ENCODE data around the gene TRIM66. TPM values are rescaled to one million over a fixed set of nuclear protein-coding genes. Genes with fewer than 3 reads are reported as not detected.
A peak's percentile ranks its signal among the peaks of the same experiment; 100 is the strongest.

Gene TRIM66
- total RNA-seq, 2 donors from 2014 or later: 2.8 to 10.5 TPM

DNA sequence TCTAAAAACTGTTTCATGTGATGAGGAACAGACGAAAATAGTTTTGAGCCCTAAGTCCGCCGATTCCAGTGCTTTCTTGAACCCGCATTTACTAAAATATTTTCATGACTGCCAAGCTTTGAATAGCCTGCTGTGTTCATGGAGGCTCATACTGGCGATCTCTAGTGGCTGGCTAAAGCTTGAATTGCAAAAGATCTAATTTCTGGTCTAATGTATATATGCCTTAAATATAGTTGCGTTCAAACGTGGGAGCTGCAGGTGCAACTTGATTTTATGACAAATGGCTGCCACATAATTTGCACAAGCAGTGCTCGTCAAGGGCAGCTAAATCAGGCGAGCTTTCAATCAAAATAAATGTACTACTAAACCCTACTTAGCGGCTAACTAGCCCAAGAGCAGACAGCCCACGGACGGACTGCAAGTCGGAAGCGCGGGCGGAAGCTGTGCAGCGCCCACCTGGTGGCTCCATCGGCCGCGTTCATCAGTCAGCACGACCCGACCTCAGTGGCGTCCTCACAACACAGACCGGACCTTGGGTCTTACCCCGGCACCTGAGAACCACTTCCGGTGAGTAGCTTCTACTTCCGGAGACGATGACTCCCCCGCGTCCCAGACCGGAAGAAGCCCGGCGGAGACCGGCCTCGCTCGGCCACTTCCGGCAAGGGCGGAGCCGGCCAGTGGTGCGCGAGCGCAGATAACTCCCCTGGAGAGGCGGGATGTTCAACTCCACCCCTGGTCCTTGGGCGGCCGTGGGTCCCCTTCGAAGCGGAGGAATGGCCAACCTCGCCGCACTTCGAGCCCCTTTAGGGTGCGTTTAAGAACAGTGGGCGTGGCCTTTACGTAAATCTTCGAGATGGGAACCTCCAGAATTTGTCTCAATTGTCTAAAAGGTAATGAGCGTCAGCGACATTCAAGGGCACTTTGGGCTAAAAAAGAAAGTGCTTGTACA lies 6.2 kb upstream of the TRIM66 start:
- H3K4me3 ChIP-seq: peak overlapping the region; percentile 42 to 57
- intact Hi-C loops (cut with DNase I): no loop called here
- peak; percentile 90 for DNase-seq (ENCODE audit: low spot score)
- 2% methylated on average over 56 of the region's 56 CpGs for WGBS
- H3K27me3 ChIP-seq (replicated peaks; ENCODE audit: insufficient read depth): no peaks in the 10 kb centered on the region
- peak overlapping the region; percentile 73 to 82 for H3K27ac ChIP-seq
- peaks cover 0 to 19% of the 10 kb centered on the region in 2 donors for H3K36me3 ChIP-seq
- H3K9me3 ChIP-seq: no peaks in the 10 kb centered on the region
- peaks cover 7% of the 10 kb centered on the region for H3K4me1 ChIP-seq (replicated peaks)
- TF ChIP-seq, protein P1, sequence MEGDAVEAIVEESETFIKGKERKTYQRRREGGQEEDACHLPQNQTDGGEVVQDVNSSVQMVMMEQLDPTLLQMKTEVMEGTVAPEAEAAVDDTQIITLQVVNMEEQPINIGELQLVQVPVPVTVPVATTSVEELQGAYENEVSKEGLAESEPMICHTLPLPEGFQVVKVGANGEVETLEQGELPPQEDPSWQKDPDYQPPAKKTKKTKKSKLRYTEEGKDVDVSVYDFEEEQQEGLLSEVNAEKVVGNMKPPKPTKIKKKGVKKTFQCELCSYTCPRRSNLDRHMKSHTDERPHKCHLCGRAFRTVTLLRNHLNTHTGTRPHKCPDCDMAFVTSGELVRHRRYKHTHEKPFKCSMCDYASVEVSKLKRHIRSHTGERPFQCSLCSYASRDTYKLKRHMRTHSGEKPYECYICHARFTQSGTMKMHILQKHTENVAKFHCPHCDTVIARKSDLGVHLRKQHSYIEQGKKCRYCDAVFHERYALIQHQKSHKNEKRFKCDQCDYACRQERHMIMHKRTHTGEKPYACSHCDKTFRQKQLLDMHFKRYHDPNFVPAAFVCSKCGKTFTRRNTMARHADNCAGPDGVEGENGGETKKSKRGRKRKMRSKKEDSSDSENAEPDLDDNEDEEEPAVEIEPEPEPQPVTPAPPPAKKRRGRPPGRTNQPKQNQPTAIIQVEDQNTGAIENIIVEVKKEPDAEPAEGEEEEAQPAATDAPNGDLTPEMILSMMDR (IDR thresholded peaks at IDR 0.05): peak in 2 of 4 experiments; percentile 34 to 37
- TF ChIP-seq POLR2AphosphoS5 (IDR thresholded peaks at IDR 0.05): peak; percentile 98
- TF ChIP-seq POLR2A (IDR thresholded peaks at IDR 0.05): peak; percentile 49

- Histone ChIP-seq H3K9me3 (no peaks in the 10 kb centered on the region), H3K27ac (no peak overlapping the region), H3K27me3 (replicated peaks; ENCODE audit: insufficient read depth) (no peaks in the 10 kb centered on the region), H3K4me1 (replicated peaks) (peaks cover 8% of the 10 kb centered on the region), H3K4me3 (no peak overlapping the region), H3K36me3 (peaks cover 0 to 19% of the 10 kb centered on the region in 2 donors)
- no peak for DNase-seq (ENCODE audit: low spot score)
- WGBS: 90% methylated on average over 7 of the region's 7 CpGs
- TF ChIP-seq POLR2AphosphoS5 (IDR thresholded peaks at IDR 0.05) (no peak), POLR2A (IDR thresholded peaks at IDR 0.05) (no peak)
- TF ChIP-seq, protein P1 (IDR thresholded peaks at IDR 0.05): no peak
- intact Hi-C loops (cut with DNase I): no loop called here
These were observed 3.9 kb upstream of the TRIM66 start for GRCh38 chr11:8686325-8686724.

- Histone ChIP-seq H3K9me3 (no peaks in the 10 kb centered on the region), H3K27me3 (replicated peaks; ENCODE audit: insufficient read depth) (no peaks in the 10 kb centered on the region), H3K4me1 (replicated peaks) (peaks cover 8% of the 10 kb centered on the region), H3K4me3 (no peak overlapping the region), H3K27ac (no peak overlapping the region), H3K36me3 (peaks cover 0 to 19% of the 10 kb centered on the region in 2 donors)
- no peak for DNase-seq (ENCODE audit: low spot score)
- intact Hi-C loops (cut with DNase I): no loop called here
- TF ChIP-seq, protein P1 (IDR thresholded peaks at IDR 0.05): no peak
- no peak for TF ChIP-seq POLR2AphosphoS5 (IDR thresholded peaks at IDR 0.05)
- no peak for TF ChIP-seq POLR2A (IDR thresholded peaks at IDR 0.05)
- 75% methylated on average over 2 of the region's 2 CpGs for WGBS
These were observed 3.4 kb upstream of the TRIM66 start for GRCh38 chr11:8685820-8686219.

DNA sequence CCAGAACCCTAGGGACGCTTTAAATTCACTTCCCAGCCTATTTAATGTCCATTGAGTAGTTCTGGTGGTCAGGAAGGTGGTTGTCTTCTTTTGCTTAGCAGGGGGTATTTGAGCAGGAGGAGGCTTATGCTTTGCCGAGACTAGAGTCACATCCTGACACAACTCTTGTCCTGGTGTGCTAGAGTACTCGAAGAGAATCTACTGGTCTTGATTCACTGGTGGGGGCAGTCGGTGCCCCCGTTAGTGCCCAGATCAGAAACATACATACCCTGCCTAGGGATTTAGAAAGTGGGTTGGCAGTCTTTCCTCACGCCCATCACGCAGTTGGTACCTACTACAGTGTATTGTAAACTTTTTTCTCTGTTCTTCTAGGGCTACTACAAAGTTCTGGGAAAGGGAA lies 2.8 kb upstream of the TRIM66 start:
- H3K4me1 ChIP-seq (replicated peaks): peaks cover 8% of the 10 kb centered on the region
- 84% methylated on average over 7 of the region's 7 CpGs for WGBS
- H3K4me3 ChIP-seq: no peak overlapping the region
- no peak for DNase-seq (ENCODE audit: low spot score)
- no peak overlapping the region for H3K27ac ChIP-seq
- H3K36me3 ChIP-seq: peaks cover 0 to 19% of the 10 kb centered on the region in 2 donors
- no peaks in the 10 kb centered on the region for H3K9me3 ChIP-seq
- intact Hi-C loops (cut with DNase I): no loop called here
- no peak for TF ChIP-seq POLR2A (IDR thresholded peaks at IDR 0.05)
- TF ChIP-seq POLR2AphosphoS5 (IDR thresholded peaks at IDR 0.05): no peak
- TF ChIP-seq, protein P1 (IDR thresholded peaks at IDR 0.05): no peak
- H3K27me3 ChIP-seq (replicated peaks; ENCODE audit: insufficient read depth): no peaks in the 10 kb centered on the region
